HL-60/S4 treated with phorbol 12-myristate 13-acetate at 8.2 ng/mL for 4 days and 3 days (cell line): Measurements from ENCODE around the gene RAPGEF6.

Experiments
- in situ Hi-C: fragments of 300-500 bp; cut with MboI; formaldehyde crosslinking; loops from 2 replicates; pipeline ENCODE4 v1.15.0; 2022; ENCODE audit warnings: low sequenced_read_pairs

Gene RAPGEF6

DNA sequence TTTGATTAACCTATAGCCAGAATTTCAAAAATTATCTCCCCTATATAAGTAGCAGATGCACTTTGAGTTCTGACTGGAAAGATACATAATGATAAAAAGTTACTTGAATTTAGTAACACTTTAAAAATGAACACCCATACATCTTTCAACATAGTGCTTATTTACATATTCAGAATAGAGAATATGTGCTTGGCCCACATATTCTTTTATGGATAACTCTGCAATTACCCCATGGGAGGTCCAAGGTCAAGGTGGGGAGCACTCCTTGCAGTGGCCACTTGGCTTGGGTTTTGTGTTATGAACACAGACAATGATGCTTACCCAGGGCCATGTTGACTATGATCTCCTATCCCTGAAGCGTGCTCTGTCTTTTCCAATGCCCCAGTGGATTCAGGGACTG is 201.9 kb downstream of the RAPGEF6 start:
- in situ Hi-C loops = no loop called here

DNA sequence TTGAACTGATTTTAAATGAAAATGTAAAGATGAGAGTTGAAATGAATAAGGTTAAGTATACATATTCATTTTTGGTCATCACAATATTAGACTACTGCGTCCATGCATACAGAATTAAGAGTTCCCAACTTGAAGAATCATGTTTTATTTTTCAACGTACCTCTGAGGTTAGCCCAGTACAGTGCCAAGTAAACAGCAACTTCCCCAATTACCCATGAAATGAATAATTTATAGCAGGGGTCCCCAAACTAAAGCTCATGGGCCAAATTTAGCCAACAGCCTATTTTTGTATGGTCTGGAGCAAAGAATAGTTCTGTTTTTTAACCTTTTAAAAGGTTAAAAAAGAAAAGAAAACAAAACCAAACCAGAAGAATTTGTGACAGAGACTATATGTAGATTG is 203.2 kb downstream of the RAPGEF6 start:
- in situ Hi-C loops = no loop called here

DNA sequence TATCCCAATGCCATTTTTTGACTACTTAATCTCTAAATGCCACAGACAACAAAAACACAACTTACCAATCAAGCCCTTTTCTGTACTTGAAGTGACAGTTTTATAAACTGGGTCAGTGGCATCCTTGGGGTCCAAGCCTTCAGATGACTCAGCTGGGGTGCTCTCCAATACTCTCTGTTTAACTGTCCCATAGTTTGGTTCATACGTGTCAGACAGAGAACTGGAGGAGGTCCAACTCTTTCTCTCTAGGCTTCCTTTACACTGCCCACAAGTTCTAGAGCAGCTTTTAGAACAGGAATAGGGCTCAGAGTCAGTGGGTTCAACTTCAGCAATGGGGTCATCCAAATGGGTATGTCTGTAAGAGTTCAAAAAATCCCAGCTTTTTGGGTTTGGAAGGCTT is 204.2 kb downstream of the RAPGEF6 start:
- in situ Hi-C loops = no loop called here

DNA sequence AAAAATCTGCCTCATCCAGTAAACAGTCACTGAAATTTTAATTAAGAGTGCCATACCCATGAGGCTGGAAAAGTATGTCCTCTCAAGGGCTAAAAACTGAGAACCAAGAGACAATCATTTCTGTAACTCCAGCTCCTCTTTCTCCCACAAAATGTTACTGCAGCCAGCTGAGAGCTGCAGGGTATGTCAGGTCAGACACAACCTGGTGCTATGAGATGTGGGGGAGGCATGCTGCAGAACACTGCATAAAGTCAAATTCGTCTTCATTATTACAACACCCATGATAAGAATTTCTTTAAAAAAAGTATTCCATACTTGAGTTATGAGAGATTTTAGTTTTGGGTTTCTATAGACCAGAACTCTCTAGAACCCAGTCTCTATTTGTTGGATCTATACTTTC is 209.0 kb downstream of the RAPGEF6 start:
- in situ Hi-C loops = no loop called here

DNA sequence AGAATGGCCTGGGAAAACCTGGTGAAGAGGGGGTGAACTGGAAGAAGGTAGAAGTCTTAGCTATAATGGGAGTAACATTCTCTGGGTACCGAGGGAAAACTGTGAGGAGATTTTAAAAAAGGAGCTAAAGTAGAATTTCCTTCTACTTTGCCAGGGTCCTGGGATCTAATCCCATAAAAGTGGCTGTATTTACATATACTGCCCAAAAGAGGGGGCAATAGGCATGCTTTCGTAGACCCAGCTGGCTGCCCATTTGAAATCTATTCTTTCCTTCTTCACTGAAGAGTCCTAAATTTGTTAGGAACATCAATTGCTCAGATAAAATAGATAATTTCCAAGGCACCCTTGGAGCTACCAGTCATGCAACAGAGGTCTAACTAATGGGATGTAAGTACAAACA is 212.0 kb downstream of the RAPGEF6 start:
- in situ Hi-C loops = no loop called here

DNA sequence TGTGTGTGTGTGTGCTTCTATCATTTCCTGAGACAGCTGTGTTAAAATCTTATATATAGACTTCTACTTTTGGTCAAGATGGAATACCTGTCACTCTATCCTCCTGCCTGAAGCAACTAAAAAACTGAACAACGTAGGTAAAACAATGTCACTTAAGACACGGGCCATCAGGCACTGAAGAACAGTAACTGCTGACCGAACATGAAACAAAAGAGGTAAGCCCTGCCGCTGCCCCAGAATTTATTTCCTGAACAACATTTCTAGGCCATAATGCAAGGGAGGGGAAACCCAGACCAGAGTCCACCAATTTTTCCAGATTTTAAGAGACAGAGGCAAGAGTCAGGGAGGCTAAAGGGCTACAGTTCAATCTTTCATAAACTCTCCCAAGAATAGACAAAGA is 215.2 kb downstream of the RAPGEF6 start:
- in situ Hi-C loops = no loop called here

DNA sequence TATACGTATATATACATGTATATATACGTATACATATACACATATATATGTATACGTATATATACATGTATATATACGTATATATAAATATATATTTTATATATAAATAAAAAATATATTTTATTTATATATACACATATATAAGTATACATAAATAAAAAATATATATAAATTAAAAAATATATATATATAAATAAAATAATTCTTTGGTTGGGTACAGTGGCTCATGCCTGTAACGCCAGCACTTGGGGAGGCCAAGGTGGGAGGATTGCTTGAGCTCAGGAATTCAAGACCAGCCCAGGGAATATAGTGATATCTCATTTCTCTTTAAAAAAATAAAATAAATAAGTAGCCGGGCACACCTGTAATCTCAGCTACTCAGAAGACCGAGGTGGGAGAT is 216.2 kb downstream of the RAPGEF6 start:
- in situ Hi-C loops = no loop called here

DNA sequence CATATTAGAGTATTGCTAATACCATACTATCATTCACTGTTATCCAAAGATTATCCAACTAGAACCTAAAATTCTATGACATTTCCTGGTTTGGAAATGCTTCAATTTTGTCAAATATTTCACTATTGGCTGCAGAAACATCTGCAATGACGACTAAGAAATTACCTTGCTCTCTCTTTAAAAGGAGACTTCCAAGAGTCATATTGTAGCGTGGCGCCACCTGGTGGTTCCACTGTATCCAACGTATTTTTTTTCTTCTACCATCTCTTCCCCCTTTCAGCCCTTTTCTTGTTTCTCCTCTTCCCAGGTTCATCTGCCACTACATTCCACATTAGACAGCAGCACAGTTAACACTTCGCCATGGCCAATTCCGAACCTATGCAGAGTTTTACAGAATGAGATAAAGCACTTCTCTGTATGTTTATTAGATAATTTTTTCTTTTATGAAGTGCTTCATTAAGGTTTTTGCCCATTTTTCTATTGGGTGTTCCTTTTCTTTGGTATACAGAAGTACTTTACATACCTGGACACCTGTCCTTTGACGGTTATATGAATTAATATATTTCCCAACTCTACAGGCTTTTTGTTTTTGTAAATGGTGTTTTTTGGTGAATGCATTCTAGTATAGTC is 217.7 kb downstream of the RAPGEF6 start:
- in situ Hi-C loops = no loop called here

DNA sequence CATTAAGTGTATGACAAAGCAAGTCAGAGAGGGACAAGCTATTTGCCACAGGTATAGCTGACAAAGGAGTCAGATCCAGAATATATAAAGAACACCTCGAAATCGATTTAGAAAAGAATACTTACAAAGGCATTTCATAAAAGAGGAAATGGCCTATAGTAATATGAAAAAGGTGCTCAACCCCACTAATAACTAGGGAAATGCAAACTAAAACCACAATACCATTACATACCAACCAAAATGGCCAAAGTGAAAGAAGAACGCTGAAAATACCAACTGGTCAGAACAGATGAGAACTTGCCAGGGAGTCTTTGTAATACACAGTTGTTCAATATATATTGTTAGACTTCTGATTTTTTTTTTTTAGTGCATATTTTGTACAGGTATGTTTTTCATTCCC is 218.3 kb downstream of the RAPGEF6 start:
- in situ Hi-C loops = no loop called here

DNA sequence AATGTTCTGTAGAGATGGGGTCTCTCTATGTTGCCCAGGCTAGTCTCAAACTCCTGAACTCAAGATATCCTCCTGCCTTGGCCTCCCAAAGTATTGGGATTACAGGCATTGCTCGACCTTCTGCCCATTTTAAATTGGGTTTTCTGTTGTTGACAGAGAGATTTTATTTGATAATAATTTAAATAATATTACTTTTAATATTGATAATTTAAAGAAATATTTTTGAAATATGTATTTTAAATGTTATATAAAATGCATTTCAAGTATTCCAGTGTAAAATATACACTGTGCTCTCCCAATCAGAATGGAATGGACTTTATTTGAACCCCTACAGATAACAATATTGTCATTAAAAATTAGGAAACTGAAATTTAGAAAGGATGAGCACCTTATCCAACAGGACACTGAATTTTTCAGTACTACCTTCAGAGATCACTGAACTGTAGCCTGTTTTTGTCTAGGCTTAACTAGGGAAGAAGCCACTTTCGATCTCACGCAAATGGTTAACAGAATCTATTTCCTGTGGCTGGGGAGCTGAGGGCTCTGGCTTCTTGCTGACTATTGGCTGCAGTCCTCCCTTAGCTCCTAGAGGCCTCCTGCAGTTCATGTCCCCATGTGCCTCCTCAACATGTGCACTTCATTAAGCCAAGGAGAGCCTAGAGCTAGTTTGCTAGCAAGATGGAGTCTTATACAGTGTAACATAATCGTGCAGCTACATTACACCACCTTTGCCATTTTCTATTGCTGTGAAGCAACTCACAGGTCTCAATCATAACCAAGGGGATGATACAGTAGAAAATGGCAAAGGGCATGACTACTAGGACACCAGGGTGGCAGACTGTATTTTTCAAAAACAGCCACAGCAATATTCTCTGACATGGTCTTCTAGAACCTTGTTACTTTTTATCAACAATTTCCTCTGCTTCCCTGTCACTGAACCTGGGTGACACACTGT is 221.1 kb downstream of the RAPGEF6 start:
- in situ Hi-C loops = no loop called here

DNA sequence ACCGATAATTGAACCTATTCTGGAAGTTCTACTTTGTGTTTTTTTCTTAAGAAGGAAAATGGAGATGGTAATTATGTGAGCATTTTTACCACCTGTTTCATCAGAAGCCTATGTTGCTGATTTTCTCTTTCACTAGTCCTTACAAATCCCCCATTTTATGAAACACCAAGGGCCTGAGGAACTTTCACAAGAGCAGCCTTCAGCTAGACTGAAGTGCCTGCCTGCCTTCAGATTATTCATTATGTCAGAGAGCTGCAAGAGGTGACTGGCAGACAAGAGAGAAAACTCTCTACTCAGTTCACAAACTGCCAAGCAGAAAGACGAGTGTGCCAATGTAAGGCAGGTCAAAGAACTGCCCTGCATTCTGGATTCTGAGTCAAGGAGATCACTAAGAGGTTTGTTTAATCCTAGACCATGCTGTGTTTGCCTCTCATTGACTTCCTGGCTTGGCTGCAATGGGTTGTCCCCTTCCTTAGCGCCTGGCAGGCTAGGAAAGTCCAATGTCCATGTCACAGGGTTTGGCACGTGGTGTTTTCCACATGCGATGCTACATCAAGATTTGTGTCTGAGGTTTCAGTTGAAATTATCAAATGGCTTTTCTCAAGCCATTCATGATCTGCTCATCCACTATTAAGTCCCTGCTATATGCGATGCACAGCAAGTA is 227.9 kb downstream of the RAPGEF6 start:
- in situ Hi-C loops = no loop called here

DNA sequence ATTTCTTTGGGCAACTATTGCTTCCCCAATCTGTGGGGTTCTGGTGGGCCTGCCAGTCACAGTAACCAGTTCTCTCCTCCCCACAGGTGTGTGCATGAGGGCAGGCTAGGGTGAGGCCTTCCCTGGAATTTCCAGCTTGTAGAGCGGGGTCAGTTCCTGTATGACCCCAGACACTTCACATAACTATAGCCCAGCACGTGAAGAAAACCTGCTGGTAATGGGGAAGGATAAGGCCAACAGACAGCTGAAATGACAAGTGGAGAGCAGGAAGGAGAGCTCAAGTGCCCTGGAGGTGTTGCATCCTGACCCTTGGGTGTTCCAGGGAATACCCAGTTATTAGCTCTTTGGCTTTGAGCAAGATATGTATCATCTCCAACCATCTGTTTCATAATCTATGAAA is 229.0 kb downstream of the RAPGEF6 start:
- in situ Hi-C loops = no loop called here

DNA sequence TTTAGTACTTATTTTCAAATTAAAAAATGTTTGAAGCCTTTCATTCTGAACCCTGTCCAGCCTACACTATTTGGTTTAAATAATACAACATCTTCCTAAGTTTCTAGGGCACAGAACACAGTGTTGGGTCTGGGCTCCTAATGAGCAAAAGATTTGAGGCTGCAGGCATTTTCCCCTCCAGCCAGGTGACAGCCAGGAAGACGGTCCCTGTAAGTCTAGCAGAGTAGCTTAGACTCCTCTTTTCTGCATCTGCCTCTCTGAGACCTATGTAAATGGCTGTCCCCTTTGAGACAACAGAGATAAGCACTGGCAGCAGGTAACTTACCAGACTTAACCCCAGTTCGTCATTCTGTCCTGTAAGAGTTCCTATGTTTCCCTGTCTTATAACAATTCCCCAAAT is 229.4 kb downstream of the RAPGEF6 start:
- in situ Hi-C loops = no loop called here

DNA sequence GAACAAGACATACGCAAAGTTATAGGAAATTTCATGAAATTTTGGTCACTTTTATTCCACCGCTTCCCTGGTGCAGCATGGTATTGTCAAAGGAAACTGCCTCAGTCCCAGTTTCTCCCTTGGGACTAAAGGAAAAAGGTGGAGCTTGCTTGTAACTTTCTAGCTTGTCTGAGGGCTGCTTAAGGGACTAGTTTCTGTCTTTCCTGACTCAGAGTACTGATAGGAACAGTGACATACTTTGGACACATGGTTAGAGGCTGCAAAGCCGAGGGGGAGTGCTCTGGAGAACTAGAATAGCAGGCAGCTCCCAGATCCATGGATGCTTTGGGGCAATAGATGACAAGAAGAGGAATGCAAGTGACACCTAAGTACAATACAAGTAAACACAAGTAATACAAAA is 234.4 kb downstream of the RAPGEF6 start:
- in situ Hi-C loops = no loop called here

DNA sequence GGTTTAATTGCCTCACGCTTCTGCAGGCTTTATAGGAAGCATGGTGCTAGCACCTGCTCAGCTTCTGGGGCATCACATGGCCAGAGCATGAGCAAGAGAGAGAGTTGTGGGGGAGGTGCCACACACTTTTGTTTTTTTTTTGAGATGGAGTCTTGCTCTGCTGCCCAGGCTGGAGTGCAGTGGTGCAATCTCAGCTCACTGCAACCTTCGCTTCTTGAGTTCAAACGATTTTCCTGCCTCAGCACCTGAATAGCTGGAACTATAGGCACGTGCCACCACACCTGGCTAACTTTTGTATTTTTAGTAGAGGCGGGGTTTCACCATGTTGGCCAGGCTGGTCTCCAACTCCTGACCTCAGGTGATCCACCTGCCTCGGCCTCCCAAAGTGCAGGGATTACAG is 236.0 kb downstream of the RAPGEF6 start:
- in situ Hi-C loops = loop anchor here (25.0 kb wide), 1 partner anchor 237 kb away; the partner anchor contains the start of genes HINT1 and LYRM7

DNA sequence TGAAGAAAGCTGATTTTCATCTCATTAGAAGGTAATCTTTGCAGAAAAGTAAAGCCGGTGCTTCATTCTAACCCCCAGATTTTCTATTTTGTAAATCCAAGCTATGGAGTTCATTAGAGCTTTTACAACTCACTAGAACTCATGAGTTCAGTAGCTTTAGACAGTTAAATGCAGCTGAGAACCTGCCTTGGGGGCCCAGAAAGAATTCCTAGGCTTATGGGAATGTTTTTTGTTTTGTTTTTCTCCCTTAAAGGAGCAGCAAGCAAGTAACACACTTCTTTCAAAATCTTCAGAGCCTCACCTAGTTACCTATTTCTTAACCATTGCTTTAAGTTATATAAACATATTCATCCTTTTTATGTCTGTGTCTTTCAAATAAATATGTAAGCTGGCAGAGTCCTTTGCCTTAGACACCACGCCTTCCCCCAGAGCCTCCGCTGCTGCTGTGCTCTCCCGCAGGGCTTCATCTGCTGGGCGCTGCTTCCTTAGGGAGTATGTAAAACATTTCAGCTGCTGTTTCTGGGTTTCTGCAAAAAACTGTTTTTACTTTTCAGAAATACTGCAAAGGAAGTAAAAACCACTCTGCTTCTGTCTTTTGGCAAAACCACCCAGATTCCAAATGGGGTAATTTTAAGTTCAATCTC is 238.3 kb downstream of the RAPGEF6 start:
- in situ Hi-C loops = loop anchor here (25.0 kb wide), 1 partner anchor 234 kb away; the partner anchor contains the start of genes HINT1 and LYRM7

DNA sequence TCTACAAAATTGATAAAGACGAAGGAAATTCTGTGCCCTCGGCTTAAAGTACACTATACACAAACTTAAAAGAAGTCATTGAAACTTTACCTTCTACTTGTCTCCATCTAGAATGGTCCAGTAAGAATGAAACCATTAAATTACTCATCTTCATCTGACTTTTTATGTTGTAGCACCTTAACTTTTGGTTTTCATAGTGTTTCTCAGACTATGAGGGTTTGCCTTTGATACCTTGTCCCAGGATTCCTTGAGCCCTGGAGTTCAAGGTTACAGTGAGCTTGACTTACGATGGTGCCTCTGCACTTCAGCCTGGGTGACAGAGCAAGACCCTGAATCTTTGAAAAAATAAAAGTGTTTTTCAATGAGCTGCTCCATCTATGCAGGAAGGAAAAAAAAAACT is 239.0 kb downstream of the RAPGEF6 start:
- in situ Hi-C loops = loop anchor here (25.0 kb wide), 1 partner anchor 234 kb away; the partner anchor contains the start of genes HINT1 and LYRM7

DNA sequence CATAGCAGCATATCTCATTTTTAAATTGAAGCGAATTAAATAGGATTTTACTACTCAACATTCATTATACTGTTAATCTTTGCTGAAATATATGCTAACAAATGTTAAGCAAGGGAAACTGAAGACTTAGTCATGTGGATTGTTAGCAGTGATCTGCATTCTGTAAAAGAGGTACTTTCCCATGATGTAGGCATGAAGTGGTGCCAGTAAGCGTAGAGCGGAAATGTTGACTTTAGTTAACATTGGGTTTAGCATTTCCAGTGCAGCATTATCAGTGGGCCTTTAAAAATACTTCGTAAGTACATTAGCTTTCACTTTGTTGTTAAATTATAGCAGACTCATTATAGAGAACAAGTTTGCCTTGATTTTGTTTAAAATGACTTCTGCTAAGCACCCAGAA is 240.9 kb downstream of the RAPGEF6 start:
- in situ Hi-C loops = loop anchor here (25.0 kb wide), 1 partner anchor 232 kb away; the partner anchor contains the start of genes HINT1 and LYRM7

DNA sequence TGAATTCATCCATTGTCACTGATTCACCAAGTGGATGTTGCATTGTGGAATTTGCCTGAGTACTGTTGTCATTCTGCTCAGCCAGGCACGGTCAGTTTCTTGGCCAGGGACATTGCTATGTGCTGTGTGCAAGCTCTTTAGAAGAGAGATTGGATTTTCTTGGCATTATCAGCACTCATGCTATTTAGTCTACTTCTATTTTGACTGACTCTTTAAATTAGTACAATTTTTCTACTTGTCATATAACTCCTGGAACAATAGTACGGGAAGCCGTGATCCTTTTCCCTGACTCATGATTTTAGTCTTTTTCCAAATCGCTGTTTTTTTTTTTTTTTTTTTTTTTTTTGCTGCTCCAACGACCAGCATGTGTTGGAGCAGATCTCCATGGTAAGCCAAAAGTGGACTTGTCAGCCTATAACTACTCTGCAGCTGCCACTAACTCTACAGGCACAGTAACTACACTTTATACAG is 241.5 kb downstream of the RAPGEF6 start:
- in situ Hi-C loops = loop anchor here (25.0 kb wide), 1 partner anchor 231 kb away; the partner anchor contains the start of genes HINT1 and LYRM7

DNA sequence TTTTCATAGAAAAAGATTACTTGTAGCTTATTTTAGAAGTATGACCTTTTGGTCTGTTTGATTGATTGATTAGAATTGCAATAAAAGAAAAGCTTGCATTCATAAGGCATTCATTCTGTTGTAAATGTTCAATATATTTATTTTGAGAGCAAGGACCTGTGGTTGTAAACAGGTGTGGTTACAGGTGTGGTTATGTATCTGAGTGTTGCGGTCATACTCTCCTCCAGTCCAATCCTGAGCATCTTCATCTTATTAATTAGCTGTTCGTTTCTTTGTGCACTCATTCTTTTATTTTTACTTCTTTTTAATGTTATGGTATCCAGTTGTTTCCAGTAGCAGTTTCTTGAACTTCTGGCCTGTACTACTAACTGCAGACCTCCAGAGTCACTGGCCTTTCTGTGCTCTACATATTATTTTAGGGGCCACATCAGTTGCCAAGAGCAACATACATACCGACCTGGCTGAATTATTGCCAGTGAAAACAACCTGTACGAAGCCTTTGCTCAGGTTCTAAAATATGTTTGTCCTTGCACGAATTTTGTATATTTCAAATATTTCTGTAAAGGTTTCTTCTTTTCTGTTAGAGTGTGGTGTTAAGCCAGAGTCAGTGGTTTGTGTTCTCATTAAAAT is 242.4 kb downstream of the RAPGEF6 start:
- in situ Hi-C loops = loop anchor here (25.0 kb wide), 1 partner anchor 230 kb away; the partner anchor contains the start of genes HINT1 and LYRM7
